NCI-H748 treated with DMSO at 0.1 percent for 48 hours (cell line): Measurements from ENCODE around the gene APBA1.

Experiments
- DNase-seq: peaks from one replicate; lab custom pipeline; 2025; lab: John Stamatoyannopoulos, UW

Gene APBA1

DNA sequence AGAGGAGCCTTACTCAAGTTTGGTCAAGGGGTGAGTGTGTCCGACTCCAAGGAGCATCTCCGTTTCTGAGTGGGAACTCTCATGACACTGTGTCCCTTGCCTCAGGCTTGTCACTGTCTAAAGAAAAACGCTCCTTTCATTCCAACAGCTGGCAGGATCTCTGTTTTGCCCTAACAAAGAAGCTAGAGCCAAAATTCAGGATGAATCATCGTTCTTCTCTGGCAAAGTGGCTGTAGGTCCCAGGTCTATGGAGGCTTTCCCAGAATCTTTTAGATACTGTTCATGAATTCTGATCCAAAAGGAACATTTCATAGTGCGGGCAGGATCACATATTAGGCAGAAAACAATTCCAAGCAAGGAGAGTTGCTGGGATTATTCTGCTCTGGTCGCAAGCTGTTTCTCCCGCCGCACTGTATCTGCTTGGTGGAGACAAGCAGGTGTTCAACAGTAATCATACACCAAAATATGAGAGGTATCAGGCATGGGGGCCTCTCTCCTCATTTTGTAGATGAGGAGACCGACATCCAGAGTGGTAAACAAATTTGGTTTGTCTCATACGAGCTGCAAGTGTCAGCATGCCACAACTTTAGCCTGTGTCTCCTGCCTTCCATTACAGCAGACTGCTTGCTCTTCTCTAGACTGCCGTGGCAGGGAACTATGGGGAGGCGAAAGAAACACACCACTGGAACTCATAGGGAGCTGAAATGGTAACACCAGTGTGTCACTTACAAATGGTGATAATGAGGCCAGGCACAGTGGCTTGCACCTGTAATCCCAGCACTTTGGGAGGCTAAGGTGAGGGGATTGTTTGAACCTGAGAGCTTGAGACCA lies 274.6 kb downstream of the APBA1 start:
- DNase-seq = no peak

DNA sequence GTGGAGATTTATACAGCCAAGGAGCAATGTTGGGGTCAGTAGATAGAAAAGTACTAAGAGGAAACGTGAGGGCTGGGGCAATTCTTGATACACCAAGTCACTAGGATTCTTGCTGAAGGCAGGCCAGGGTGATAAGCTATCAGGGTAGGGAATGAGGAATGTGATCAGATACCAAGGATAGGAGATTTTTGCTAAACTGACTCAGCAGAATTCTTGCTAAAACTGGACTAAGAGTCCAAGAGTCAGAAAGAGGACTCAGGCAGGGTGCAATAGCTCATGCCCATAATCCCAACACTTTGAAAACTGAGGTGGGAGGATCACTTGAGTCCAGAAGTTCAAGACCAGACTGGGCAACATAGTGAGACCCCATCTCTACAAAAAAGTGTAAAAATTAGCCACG lies 275.4 kb downstream of the APBA1 start:
- no peak for DNase-seq

DNA sequence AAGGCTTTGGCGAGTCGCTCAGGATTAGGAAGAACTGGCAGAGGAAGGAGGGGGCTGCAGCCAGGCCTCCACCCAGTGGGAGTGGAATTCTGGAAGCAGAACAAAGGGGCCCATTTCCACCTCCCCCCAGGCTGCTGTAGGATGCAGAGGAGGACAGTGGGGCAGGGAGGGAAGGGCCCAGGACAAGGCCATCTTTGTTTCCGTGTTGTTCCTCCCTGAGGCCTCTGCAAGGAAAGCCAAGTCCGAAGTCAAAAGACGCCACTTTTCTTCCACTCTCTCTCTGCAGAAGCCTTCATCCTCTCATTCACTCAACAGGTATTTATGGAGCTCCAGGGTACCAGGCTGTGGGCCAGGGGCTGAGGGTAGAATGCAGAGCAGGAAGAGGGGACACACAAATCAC lies 276.5 kb downstream of the APBA1 start:
- DNase-seq = no peak

DNA sequence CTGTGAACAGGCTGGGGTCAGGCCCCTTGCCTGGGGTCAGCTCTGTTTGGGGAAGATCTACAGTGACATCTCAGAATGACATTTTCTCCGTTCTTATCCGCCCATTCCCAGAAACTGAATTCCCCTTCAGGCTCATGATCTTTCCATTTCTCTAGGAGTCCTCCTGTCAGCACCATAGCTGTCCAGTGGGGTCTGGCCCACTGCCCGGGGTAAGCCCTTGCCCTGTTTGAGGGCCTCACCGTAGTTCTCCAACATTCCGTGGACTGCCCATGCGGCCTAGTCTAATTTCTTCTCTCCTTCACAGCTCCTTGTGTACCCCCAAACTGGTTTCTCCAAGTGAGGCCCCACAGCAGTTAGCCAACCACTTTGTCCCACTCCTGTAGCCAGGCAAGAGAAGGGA lies 278.7 kb downstream of the APBA1 start:
- DNase-seq = no peak

DNA sequence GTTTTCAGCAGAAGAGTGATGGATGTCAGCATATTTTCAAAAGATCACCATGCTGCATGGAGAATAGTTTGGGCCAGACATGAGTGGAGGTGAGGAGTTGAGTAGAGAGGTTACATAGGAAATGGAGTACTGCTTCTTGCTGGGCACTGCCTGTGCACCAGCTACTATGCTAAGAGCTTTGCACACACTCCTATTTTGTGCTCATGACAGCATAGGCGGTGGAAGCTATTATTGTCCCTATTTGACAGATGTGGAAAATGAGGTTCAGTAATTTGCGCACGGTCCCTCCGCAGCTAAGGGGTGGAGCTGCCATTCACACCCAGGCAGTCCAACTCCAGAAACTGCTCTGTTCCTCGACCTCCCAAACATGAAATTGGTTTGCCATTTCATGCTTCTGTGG lies 279.3 kb downstream of the APBA1 start:
- no peak for DNase-seq

GRCh38 chr9:69391946-69392345 lies 280.2 kb downstream of the APBA1 start:
- no peak for DNase-seq

DNA sequence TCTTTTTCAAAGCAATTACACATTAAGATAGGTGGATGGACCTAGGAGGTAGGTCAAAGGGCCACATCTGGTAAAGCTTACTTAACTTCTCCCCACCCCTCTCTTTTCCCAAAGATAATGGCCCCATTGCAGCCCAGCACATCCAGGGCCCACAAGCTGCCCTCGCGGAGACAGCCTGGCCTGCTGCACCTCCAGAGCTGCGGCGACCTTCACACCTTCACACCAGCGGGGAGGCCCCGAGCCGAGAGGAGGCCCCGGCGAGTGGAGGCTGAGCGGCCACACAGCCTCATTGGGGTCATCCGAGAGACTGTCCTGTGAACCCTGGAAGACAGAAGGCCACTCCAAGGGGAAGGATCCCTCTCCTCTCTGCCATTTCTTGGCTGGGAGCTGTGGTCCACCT lies 280.7 kb downstream of the APBA1 start:
- DNase-seq = no peak

GRCh38 chr9:69389437-69389995 lies 282.7 kb downstream of the APBA1 start:
- DNase-seq = peak; percentile 15

DNA sequence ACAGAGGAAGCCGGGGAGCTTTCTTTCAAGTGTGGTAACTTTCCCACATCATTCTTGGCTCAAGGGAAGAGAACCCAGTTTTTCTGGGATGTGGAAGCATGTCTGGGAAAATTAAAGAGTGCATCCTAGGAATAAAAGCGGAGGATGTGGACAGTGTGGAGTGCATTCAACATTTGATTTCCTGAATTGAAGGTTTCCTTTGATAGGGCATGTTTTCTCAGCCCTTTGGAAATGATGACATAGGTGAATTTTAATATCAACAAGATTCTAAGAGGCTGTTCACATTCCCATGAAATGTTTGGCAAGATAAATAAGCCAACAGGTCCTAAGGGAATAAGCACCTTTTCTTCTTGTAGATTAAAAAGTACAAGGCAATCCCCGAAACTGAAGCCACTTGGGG lies 283.6 kb downstream of the APBA1 start:
- DNase-seq = no peak

DNA sequence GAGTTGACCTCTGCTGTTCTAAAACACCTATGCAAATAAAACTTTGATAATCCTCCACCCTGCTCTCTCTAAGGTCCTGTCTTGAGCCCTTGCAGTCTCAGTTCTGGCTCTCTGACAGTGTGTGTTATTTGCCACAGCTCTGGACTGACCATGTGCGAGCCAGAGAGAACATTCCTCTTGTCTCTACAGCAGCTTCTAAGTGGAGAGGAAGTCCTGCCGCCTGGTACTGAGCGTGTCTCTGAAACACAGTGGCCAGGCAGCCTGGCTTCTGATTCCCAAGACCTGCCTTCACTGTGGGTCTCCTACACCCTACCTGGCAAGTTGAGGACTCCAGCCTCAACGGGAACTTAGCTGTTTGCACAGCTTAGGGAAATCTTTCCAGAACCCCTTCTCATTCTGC lies 285.5 kb downstream of the APBA1 start:
- DNase-seq = no peak

DNA sequence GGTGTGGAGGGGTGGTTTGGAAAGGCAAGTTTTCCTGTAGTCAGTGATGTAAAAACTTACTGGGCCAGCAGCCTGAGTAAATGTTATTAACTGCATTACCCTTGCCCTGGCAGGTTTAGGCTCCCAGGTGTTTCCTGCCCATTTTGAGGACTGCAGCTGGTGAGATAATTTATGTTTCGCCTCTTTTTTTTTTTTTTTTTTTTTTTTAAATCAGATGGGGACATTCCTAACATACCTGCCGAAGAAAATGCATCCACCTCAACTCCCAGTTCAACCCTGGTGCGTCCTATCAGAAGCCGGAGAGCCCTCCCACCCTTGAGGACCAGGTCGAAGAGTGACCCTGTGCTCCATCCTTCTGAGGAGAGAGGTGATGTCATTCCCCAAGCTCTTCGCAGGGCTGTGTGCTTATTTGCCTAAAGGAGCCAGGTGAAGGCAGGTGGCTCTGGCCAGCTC lies 286.6 kb downstream of the APBA1 start:
- no peak for DNase-seq

DNA sequence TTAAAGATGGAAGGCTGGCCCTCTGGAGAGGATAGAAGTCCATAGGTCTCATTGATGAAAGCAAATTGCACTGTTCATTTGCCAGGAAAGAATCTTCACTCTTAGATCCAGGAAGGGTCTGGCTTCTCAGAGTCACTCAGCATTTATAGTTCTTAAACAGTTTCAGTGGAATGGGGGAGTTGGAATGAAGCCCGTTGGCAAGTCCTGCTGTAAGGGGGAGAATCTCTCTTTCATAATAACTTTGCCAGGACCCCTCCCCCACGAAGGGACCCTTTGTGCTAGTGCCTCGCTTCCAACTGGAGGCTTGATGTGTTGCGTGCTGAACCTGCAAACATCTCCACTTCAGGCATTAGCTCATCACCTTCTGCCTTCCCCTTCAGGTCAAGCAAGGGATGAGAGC lies 290.0 kb downstream of the APBA1 start:
- no peak for DNase-seq

- DNase-seq = no peak
Measured at GRCh38 chr9:69380811-69381210, 291.4 kb downstream of the APBA1 start.

- no peak for DNase-seq
Measured at GRCh38 chr9:69380301-69380700, 291.9 kb downstream of the APBA1 start.

GRCh38 chr9:69379270-69379982 lies 292.7 kb downstream of the APBA1 start:
- DNase-seq = no peak

DNA sequence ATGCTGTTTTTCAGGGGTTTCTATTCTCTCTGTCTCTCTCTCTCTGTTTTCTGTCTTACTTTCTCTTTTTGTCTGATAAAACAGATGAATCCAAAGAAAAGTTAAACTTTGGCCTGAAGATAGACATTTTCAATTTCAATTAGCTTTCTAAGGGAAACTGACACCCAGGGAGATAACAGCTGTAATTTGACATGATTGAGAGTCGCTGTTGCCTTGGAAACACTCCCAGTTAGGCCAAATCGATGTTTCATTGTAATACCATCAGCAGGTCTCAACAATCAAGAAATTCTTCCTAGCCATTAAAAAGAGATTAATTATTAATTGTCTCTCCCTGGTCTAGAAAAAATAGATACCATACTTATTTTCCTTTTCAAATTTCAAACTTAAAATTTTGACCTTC lies 294.2 kb downstream of the APBA1 start:
- DNase-seq = no peak
